GM12878 (cell line): Measurements from ENCODE around the gene SLC27A5. TPM values are rescaled to one million over a fixed set of nuclear protein-coding genes. Genes with fewer than 3 reads are reported as not detected.

Experiments used
- CEBPB ChIP-seq, 2 experiments: fragments of 150-350 bp in 1 of 2; IDR thresholded peaks; 2 replicates each; pipeline ENCODE4 v1.6.1; 2012 to 2014; ENCODE audit warnings: low read depth in 2 of 2, low read length in 2 of 2, borderline replicate concordance in 1 of 2, inconsistent platforms in 1 of 2
- EZH2 ChIP-seq: IDR thresholded peaks from 2 replicates; pipeline ENCODE4 v1.6.1; 2012; ENCODE audit warnings: low read depth, mild to moderate bottlenecking, control low read depth, inconsistent platforms, low read length, borderline replicate concordance; ENCODE audit not compliant: control insufficient read depth
- KDM1A ChIP-seq: fragments of 200-600 bp; sonication (generic); IDR thresholded peaks from 2 replicates; pipeline ENCODE4 v1.6.1; 2016; ENCODE audit warnings: borderline replicate concordance
- MAX ChIP-seq: IDR thresholded peaks from 2 replicates; pipeline ENCODE4 v1.6.1; 2012; ENCODE audit warnings: low read depth, low read length, improper control_type of control experiment
- MYC ChIP-seq: IDR thresholded peaks from 2 replicates; pipeline ENCODE4 v1.6.1; 2011; ENCODE audit warnings: mild to moderate bottlenecking, low read length, moderate library complexity, inconsistent platforms; ENCODE audit not compliant: insufficient read depth, insufficient replicate concordance, insufficient read length, severe bottlenecking
- NFIC ChIP-seq: IDR thresholded peaks from 2 replicates; pipeline ENCODE4 v1.6.1; 2012; ENCODE audit warnings: low read depth, mild to moderate bottlenecking, inconsistent platforms, low read length, moderate library complexity
- SRF ChIP-seq, 2 experiments: IDR thresholded peaks; 2 replicates each; pipeline ENCODE4 v1.6.1; 2011; ENCODE audit warnings: low read depth in 2 of 2, low read length in 2 of 2, mild to moderate bottlenecking in 1 of 2, moderate library complexity in 1 of 2
- SUZ12 ChIP-seq: fragments of 200-600 bp; sonication (generic); IDR thresholded peaks from one replicate; pipeline ENCODE4 v1.6.1; 2018; ENCODE audit warnings: antibody characterized with exemption, mild to moderate bottlenecking; ENCODE audit not compliant: unreplicated experiment
- polyA plus RNA-seq, 11 experiments: library from polyadenylated mRNA; depleted of rRNA in 4 of 11; unstranded in 6 of 11; stranded (reverse) in 5 of 11; fragments of >200 nt; fragmentation: Nextera tagmentation in 4 of 11; fragmentation: Illumina TruSeq in 1 of 11; extraction: Ambion mirVana in 4 of 11; extraction: Trizol in 1 of 11; gene quantifications; 1 replicate in 1 of 11; 2 replicates in 10 of 11; pipeline versions ENCODE4 v1.2.1 to v1.2.3, GENCODE V29; 2011 to 2016; ENCODE audit warnings: inconsistent platforms in 2 of 11, missing spikeins in 2 of 11, low read depth in 1 of 11
- total RNA-seq, 4 experiments: library from RNA; depleted of rRNA in 3 of 4; stranded (reverse); fragments of >200 nt in 3 of 4; fragmentation: Illumina TruSeq in 1 of 4; extraction: Trizol in 1 of 4; gene quantifications; 2 replicates each; pipeline versions ENCODE4 v1.2.1 to v1.2.3, GENCODE V29; 2013 to 2021
- TF ChIP-seq, protein P1 (sequence below): fragments of 450-650 bp; IDR thresholded peaks from 2 replicates; pipeline ENCODE4 v1.6.1; 2018; ENCODE audit warnings: mild to moderate bottlenecking, low read depth, moderate library complexity; ENCODE audit not compliant: partially characterized antibody

The SLC27A5 gene
- total and polyA plus RNA-seq, 10 of the 15 experiments (the other 5 are each of a cell fraction or from before 2014, with no cell fraction given), result 21.2 to 127 (median 31.8) TPM

DNA sequence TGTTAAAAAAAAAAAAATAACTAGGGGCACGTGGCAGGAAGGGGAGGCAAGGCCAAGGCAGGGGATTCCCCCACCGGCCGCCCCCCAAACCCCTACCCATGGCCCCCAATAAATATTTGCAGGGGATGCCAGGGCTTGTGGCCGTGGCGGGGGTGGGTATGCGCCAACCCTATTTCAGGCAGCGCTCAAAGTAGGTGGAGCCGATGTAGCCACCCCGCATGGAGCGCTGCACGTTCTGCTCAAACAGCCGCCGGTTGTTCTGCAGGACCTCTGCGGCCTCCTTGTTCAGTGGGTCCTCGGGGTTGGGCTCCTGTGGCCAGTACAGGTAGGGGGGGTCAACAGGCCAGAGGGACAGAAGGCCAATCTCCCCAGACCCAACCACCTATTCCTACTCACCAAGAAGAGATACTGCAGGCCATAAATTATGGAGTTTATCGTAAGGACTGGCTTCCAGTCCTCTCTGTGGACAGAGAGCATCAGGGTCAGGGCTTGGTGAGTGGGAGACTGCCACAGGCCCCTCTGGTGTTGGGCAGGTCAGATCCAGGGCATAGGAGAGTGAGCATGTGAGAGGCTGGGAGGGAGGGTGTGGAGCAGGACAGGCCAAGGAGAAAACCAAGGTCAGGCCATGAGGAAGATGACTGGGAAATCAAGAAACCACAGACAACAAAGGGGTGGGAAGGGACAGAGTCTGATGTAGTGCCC is 44.3 kb upstream of the SLC27A5 start (continued):
- TF ChIP-seq CEBPB (IDR thresholded peaks at IDR 0.05; ENCODE audit: borderline replicate concordance in 1 of 2, low read depth in 2 of 2, low read length in 2 of 2) (no peak), NFIC (no peak), SRF (IDR thresholded peaks at IDR 0.05; ENCODE audit: low read depth in 2 of 2, low read length in 2 of 2) (no peak), EZH2 (no peak), KDM1A (no peak), MAX (no peak), SUZ12 (no peak), MYC (no peak)
- TF ChIP-seq, protein P1, sequence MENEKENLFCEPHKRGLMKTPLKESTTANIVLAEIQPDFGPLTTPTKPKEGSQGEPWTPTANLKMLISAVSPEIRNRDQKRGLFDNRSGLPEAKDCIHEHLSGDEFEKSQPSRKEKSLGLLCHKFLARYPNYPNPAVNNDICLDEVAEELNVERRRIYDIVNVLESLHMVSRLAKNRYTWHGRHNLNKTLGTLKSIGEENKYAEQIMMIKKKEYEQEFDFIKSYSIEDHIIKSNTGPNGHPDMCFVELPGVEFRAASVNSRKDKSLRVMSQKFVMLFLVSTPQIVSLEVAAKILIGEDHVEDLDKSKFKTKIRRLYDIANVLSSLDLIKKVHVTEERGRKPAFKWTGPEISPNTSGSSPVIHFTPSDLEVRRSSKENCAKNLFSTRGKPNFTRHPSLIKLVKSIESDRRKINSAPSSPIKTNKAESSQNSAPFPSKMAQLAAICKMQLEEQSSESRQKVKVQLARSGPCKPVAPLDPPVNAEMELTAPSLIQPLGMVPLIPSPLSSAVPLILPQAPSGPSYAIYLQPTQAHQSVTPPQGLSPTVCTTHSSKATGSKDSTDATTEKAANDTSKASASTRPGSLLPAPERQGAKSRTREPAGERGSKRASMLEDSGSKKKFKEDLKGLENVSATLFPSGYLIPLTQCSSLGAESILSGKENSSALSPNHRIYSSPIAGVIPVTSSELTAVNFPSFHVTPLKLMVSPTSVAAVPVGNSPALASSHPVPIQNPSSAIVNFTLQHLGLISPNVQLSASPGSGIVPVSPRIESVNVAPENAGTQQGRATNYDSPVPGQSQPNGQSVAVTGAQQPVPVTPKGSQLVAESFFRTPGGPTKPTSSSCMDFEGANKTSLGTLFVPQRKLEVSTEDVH, result no peak
